AG20443 (cell line): ENCODE measurements around the gene EPHB3.
A peak's percentile ranks its signal among the peaks of the same experiment; 100 is the strongest.

Source experiments
- DNase-seq: peaks from one replicate; pipeline ENCODE4 v3.0.0; 2012; ENCODE audit warnings: low spot score, mixed read lengths

EPHB3 gene

DNA sequence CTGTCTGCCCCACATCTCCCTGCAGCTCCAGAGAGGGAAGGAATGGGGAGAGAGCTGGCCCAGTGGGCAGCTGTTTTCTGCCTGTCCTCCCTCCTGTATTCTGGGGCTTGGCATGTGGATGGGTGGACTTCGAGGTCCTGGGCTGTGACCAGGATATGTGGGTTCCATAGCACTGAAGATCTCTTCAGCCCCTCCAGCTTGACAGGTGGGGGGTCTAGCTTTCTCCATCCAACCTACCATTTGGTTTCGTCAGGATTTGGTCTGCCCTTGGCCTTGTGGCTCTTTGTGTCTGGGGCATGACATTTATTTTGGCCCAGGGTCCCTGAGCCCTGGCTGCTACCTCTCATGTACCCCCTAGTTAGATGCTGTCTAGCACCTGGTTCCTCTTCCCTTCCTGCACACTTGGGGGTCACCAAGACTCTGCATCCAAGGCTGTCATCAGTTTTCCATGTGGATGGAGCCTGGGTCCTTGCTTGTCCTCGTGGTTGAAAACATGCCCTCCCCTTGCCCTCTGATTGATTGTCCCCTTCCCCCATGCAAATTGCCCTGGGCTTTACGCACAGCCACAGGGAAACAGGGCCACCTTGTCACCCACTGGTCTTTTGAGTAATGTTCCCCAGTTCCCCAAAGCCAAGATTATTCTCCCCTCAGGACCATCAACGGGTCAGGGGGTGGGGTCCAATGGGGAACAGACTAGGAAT is 3.2 kb downstream of the EPHB3 start:
- no peak for DNase-seq

DNA sequence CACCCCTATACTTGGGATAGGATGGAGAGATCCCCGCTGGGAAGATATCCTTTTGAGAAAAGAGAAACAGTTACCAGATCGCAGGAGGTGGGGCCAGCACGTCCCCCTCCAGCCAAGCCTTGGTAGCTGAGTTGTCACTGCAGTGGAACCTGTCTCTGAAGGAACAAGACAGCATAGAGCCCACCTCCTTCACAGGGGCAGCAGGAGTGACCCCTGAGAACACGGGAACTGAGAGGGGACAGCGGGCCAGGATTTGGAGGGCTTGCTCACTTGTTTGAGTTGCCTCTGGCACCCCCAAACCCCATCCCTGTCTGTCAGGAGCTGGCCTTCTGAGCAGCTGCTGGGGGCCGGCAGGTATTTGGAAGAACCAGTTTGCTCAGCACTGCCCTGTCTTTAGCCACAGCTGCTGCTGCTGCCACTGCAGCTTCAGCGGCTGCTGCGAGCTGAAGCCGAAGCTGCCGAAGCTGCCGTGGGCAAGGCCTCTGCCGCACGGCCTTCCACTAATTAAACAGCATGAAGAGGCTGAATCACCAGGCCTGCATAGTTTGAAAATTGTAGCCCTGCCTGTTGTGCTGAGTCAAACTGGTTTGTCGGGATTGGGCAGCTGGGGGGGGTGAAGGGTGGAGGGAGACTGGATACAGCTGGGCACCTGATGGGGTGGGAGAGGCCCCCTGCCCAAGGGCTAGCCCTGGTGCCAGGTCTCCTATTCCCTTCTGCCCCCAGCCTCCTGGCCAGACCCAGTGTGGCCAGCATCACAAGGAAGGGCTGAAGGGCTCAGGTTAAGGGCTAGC is 4.0 kb downstream of the EPHB3 start:
- peak; percentile 83 for DNase-seq

DNA sequence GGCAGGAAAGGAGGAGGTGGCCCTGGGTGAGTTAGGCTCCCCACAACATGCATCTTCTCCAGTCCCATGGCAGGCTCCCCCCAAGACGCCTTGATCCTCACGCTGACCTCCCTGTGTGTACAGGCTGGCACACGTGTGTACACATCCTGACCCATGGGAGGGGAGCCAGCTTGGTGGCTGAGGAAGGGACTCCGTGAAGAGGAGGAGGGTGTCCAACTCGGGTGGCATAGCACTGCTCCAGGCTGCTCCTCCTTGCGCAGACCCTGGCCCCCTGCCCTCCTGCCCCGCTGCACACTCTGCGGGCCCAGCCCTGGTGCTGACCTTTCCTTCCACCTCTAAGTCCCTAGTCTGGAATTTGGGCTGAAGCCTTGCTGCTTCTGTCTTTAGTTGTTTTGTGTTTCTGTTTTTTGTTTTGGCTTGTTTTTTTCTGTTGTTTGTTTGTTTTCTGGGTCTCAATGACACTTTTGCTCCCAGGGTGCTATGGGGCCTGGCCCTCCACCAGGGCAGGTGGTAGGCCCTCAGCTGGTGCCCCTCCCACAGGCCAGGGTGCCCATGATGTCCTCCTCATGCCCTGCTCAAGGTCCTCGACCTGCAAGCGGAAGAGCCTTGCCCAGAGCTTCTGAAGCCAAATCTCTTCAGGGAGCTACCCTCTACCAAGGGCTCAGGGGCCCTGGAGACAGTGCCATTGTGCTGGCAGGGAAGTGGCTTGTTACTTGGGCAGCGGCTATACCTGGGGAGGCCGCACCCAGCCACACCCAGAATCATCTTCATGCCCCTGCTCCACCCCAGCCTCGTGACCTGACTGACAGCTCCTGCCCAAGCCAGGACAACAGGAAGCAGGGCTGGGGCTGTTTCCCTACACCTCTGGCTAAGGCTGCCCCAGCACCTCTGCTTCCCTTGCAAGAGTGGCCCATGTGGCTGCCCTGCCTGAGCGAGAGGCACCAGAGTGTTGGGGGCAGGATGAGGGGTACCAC is 5.1 kb downstream of the EPHB3 start:
- DNase-seq, result no peak

DNA sequence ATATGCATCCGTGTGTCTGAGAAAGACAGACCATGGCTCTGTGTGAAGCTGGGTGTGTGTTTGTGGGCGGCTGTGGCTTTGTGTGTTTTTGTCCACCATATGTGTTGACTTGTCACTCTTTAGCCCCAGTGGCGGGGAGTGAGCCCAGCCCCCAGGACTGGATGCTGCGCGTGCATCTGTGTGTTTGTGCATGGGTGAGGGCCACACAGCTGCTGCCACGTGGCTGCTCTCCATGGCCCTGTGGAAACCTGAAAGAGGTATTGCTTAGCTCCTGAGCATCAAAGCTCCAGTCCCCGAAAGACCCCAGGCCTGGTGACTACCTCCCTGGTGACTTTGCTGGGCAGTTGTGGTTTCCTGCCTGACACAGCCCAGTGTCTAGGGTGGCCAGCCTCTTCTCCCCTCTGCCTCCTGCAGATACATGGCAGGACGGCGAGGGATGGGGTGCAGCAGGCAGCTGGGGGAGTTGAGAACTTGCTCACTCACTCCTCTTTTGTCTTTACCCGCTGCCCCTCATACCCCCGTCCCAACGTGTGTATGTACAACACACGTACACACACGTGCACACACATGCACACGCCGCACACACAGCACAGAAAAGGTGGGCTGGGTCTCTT is 6.5 kb downstream of the EPHB3 start:
- no peak for DNase-seq

DNA sequence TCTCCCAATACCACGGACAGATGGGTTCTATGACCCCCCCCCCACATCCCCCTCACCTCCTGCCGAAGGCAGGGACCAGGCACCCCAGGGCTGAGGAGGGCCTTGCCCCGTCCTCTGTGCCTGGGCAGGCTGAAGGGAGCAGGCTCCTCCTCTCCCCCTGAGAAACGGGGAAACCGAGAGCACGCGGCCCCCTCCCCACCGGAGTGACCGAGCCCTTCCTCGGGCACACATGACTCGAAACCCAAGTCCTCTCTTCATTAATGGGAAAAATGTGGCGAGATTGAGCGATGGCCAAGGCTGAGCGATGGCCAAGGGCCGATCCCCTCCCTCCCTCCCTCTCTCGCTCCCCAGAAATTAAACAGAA is 7.0 kb downstream of the EPHB3 start:
- DNase-seq, result no peak

DNA sequence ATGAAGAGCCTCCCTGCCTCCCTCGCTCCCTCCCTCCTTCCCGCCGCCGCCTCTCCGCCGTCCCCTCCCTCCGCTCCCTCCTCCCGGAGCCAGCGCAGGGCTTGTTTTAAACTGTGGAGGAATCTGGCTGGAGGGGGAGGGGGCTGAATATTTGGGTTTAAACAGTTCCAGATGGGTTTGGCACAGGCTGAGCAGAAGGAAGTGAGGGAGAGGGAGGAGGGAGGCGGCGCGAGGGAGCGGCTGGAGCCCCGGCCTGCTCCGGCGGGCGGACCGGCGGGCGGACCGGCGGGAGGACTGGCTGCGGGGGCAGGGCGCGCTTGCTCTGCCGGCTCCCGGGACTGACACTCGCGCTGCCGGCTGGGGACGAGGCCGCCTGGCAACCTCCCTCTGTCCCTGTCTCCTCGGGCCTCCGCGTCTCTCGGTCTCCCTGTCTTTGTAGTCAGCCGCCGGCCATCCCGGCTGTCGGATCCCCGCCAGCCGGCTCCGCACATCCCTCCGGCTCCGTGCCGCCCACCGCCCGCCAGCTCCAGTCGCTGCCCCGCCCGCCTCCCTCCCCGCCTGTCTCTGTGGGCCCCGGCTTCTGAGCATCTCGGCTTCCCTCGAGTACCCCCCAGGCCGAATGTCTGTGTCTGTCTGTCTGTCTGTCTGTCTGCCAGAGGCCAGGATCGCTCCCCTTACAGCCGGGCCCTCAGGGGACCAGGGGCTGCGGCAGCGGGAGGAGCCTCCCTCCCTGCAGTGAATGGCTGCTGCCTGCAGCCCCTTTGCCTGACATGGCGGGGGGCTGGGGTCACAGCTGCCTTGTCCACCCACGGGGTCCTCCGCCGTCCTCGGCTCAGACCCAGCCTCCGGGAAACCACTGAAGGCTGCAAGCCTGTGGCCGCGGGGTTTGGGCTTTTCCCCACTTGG is 7.6 kb downstream of the EPHB3 start:
- peak; percentile 93 for DNase-seq

DNA sequence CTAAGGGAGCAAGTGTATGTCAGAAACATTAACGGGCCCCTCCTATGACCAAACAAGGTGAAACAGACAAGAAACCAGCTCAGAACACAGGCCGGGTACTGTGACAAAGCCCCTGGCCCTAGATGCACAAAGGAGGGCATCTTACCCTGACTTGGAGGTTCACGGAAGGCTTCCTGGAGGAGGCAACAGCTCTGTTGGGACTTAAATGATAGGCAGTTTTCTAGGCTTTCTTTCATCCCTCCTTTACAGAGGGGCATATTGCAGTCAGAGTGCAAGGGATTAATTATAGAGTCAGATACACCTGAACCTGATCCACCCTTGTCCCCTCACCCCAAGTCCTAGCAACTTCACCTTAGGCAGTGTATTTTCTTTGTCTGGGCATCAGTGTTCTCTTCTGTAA is 8.4 kb downstream of the EPHB3 start:
- DNase-seq, result no peak

DNA sequence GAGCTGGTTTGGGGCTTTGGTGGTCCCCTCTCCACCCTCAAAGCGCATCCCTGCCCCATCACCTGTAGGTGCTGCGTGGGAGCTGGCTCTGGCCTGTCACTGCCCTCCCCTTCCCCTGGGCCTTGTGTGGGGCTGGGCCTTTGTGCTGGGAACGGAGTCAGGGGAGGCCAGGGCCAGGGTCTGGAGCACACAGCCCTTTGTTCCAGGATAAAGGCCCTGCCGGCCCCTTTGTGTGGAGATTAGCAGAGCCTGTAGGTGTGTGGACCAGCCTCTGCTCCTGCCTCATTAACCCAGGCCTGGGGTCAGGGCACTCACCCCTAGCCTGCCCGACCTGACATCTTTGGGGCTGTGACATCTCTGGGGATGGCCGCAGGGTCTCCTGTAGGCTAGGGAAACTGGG is 8.9 kb downstream of the EPHB3 start:
- no peak for DNase-seq

DNA sequence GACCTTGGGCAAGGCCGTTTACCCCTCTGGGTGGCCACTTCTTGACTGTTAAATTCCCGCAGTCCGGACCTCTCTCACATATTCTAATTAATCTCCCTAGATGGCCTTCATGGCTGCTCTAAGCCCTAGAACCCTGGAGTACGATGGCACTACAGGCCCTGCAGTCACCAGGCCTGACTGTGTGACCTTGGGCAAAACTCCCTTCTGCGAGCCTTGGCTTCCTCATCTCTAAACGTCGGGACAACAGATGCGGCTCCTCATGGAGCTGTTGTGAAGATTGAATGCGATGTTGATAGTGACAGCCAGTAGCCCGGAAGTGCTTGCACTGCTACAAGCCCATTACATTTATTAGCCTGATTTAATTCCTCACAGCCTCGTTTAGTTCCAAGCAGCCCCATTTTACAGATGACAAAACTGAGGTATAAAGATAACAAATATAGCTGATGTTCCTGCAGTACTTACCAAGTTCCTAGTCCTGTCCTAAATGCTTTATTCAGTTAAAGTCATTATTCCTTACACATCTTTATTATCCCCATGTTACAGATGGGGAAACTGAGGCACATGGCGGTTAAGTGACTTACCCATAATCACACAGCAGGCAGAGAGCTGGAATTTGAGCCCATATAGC is 10.3 kb downstream of the EPHB3 start:
- DNase-seq, result no peak

DNA sequence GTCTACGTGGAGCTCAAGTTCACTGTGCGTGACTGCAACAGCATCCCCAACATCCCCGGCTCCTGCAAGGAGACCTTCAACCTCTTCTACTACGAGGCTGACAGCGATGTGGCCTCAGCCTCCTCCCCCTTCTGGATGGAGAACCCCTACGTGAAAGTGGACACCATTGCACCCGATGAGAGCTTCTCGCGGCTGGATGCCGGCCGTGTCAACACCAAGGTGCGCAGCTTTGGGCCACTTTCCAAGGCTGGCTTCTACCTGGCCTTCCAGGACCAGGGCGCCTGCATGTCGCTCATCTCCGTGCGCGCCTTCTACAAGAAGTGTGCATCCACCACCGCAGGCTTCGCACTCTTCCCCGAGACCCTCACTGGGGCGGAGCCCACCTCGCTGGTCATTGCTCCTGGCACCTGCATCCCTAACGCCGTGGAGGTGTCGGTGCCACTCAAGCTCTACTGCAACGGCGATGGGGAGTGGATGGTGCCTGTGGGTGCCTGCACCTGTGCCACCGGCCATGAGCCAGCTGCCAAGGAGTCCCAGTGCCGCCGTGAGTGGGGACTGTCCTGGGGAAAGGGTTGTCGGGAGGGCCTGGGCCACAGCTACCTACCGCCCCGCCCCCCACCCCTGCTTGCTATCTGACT is 11.2 kb downstream of the EPHB3 start:
- no peak for DNase-seq

DNA sequence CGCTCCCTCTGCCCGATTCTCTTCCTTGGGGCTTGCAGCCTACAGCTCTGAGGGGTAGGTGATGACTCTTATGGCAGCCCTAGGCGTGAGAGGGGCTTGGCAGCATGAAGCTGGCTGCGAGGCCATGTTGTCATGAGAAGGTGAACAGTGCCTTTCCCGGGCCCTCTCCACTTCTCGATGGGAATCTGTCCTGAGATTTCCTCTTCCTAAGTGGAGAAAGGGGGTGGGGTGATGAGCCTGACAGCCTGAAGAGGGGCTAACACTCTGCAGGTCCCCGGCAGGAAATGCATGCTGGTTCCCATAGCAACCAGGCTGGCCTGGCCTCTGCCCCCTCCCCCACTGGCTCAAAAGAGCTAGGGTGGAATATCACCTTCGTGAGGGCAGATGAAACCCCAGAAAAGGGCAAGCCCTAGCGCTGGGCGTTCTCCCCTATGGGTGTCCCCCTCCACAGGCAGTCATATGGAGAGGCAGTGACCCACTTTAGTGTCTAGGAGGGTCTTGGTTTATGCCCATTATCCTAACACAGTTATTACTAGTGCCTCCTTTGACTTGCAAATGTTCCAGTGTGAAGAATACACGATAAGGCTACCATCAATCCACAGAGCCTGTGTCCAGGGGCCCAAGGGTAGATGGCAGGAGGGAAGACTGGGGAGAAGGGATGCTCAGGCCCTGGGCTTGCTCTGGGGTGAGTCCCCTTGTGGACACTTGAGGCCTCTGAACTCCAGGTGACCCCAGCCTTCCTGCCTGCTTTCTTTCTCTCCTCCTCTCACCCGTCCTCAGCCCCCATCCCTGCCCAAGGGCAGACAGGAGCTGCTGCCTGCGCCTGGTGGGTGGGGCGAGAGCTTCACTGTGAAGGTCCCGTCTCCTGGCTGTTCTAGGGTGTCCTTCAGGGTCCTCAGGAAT is 13.2 kb downstream of the EPHB3 start:
- no peak for DNase-seq

DNA sequence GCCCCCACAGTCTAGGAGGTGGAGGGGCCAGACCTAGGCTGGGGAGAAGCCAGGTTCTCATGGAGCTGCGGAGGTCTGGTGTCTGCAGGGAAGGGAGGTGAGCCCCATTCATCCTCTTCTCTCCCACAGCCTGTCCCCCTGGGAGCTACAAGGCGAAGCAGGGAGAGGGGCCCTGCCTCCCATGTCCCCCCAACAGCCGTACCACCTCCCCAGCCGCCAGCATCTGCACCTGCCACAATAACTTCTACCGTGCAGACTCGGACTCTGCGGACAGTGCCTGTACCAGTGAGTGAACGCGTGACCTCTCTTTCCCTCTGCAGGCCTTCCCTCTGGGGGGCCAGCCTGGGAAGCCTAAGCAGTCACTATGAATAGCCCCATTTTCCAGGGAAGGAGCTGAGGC is 14.1 kb downstream of the EPHB3 start:
- DNase-seq, result no peak

DNA sequence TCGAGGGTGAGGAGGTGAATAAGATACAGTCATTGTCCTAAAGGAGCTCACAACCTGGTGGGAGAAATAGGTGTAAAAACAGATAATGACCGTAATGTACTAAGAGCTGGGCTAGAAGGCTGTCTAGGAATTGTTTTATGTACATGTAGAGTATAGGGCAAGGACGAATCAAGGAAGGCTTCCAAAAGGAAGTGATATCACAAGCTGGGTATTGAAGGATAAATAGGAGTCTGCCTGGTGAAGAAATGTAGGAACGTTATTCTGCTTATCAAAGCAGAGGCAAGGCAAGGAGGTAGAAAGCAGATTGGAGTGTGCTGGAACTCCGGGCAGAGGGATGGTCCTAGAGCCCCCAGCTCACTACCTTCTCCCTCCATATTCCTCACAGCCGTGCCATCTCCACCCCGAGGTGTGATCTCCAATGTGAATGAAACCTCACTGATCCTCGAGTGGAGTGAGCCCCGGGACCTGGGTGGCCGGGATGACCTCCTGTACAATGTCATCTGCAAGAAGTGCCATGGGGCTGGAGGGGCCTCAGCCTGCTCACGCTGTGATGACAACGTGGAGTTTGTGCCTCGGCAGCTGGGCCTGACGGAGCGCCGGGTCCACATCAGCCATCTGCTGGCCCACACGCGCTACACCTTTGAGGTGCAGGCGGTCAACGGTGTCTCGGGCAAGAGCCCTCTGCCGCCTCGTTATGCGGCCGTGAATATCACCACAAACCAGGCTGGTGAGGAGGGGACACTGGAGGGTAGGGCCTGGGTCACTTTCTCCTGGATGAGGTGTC is 15.1 kb downstream of the EPHB3 start:
- DNase-seq, result no peak

DNA sequence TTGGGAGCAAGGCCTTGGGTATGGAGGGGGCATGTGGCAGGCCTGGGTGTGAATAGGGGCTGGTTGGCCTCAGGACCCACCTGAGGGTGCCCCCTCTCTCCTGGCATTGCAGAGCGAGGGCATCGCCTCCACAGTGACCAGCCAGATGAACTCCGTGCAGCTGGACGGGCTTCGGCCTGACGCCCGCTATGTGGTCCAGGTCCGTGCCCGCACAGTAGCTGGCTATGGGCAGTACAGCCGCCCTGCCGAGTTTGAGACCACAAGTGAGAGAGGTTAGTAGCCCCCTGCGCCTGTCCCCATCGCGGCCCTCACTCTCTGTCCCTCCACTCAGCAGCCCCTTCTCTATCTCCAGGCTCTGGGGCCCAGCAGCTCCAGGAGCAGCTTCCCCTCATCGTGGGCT is 16.0 kb downstream of the EPHB3 start:
- no peak for DNase-seq

DNA sequence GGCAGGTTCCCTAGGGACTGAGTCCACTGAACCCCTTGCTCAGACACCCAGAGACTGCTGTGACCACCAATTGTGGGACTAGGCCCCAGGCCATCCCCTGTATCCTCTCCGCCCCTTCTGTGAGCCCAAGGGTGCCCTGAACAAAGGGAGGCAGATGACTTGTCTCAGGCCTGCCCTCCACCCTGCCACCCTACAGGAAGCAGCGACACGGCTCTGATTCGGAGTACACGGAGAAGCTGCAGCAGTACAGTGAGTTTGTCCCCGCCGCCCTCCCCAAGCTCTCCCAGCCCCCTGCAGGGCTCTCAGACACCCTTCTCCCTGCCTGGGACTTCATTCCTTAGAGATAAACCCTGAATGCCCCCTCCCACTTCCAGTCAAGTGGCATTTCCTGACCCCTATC is 16.6 kb downstream of the EPHB3 start:
- DNase-seq, result no peak

DNA sequence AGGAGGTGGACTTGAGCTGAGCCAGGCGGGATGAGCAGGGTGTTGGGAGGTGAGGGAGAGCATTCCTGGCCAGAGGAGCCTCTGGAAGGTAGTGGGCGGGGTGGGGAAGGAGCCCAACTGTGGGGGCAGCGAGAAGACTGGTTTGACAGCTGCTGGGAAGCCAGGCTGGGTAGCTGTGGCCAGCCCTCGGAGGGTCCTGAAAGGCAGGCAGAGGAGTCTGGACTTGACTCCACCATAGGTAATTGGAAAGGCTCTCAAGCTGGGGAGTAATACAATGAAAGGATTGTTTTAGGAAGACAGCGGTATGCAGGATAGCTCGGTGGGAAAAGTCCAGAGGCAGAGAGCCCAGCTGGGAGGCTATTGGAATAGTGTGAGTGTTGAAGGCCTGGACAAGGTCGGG is 17.2 kb downstream of the EPHB3 start:
- no peak for DNase-seq

DNA sequence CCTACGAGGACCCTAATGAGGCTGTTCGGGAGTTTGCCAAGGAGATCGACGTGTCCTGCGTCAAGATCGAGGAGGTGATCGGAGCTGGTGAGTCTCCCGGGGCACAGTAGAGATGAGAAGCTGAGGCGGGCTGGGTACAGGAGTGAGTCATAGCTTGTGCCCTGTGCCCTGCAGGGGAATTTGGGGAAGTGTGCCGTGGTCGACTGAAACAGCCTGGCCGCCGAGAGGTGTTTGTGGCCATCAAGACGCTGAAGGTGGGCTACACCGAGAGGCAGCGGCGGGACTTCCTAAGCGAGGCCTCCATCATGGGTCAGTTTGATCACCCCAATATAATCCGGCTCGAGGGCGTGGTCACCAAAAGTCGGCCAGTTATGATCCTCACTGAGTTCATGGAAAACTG is 17.9 kb downstream of the EPHB3 start:
- DNase-seq, result no peak

DNA sequence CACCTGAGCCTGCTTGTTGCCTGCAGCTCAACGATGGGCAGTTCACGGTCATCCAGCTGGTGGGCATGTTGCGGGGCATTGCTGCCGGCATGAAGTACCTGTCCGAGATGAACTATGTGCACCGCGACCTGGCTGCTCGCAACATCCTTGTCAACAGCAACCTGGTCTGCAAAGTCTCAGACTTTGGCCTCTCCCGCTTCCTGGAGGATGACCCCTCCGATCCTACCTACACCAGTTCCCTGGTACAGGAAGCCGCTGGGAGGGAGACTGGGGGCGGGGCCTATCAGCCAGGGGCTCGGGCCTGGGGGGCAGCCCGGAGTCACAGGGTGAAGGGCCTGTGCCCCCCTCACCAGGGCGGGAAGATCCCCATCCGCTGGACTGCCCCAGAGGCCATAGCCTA is 18.8 kb downstream of the EPHB3 start:
- DNase-seq, result no peak
